ENCODE data around the gene UNC5CL. TPM values are rescaled to one million over a fixed set of nuclear protein-coding genes. Genes with fewer than 3 reads are reported as not detected.
"Not testable (repeated sequence)": the region's sequence is repeated elsewhere in the genome, so short reads cannot be mapped to it uniquely, and the experiment has no call there.

UNC5CL gene
- total RNA-seq, 4 donors from 2014 or later: 0.07 to 1.2 (median 0.37) TPM

GRCh38 chr6:41014780-41015179 is 24.2 kb downstream of the UNC5CL start:
- ATAC-seq: no peak
- Histone ChIP-seq H3K27ac (no peak overlapping the region), H3K4me1 (no peaks in the 10 kb centered on the region), H3K36me3 (no peaks in the 10 kb centered on the region), H3K27me3 (no peaks in the 10 kb centered on the region), H3K4me3 (no peak overlapping the region), H3K9me3 (peaks cover 0 to 7% (median 0%) of the 10 kb centered on the region in 3 donors)
- TF ChIP-seq POLR2A (IDR thresholded peaks at IDR 0.05) (no peak), POLR2AphosphoS5 (IDR thresholded peaks at IDR 0.05) (no peak), EP300 (IDR thresholded peaks at IDR 0.05) (no peak), CTCF (IDR thresholded peaks at IDR 0.05) (no peak)
- 93% methylated on average over 2 to 4 of the region's 4 CpGs for WGBS, 2 donors (ENCODE audit: low coverage in 1 of 2)

- Histone ChIP-seq H3K27me3 (no peaks in the 10 kb centered on the region), H3K4me3 (no peak overlapping the region), H3K27ac (no peak overlapping the region), H3K36me3 (no peaks in the 10 kb centered on the region), H3K4me1 (no peaks in the 10 kb centered on the region), H3K9me3 (peaks cover 0 to 6% (median 0%) of the 10 kb centered on the region in 3 donors)
- TF ChIP-seq EP300 (IDR thresholded peaks at IDR 0.05) (no peak), CTCF (IDR thresholded peaks at IDR 0.05) (no peak), POLR2AphosphoS5 (IDR thresholded peaks at IDR 0.05) (no peak), POLR2A (IDR thresholded peaks at IDR 0.05) (no peak)
- no peak for ATAC-seq
- WGBS, 2 donors (ENCODE audit: low coverage in 1 of 2): 81 to 89% methylated on average over 3 to 5 of the region's 5 CpGs
Measured at GRCh38 chr6:41013466-41014153, 25.4 kb downstream of the UNC5CL start.

GRCh38 chr6:41011673-41012072 is 27.3 kb downstream of the UNC5CL start:
- Histone ChIP-seq H3K36me3 (no peaks in the 10 kb centered on the region), H3K4me3 (no peak overlapping the region), H3K4me1 (no peaks in the 10 kb centered on the region), H3K27me3 (no peaks in the 10 kb centered on the region), H3K9me3 (no peaks in the 10 kb centered on the region), H3K27ac (no peak overlapping the region)
- 71 to 100% methylated on average over 1 to 2 of the region's 2 CpGs for WGBS, 2 donors (ENCODE audit: low coverage in 1 of 2)
- no peak for TF ChIP-seq CTCF (IDR thresholded peaks at IDR 0.05)
- TF ChIP-seq POLR2AphosphoS5 (IDR thresholded peaks at IDR 0.05): no peak
- no peak for TF ChIP-seq EP300 (IDR thresholded peaks at IDR 0.05)
- no peak for TF ChIP-seq POLR2A (IDR thresholded peaks at IDR 0.05)
- ATAC-seq: no peak

- no peak for ATAC-seq
- H3K27ac ChIP-seq: no peak overlapping the region
- WGBS, 2 donors (ENCODE audit: low coverage in 1 of 2): 100% methylated on average over 1 of the region's 1 CpG; no CpG with 5 or more reads in 1 of the 2 donors
- no peaks in the 10 kb centered on the region for H3K9me3 ChIP-seq
- H3K27me3 ChIP-seq: no peaks in the 10 kb centered on the region
- H3K36me3 ChIP-seq: no peaks in the 10 kb centered on the region
- H3K4me3 ChIP-seq: no peak overlapping the region
- H3K4me1 ChIP-seq: no peaks in the 10 kb centered on the region
- no peak for TF ChIP-seq EP300 (IDR thresholded peaks at IDR 0.05)
- no peak for TF ChIP-seq CTCF (IDR thresholded peaks at IDR 0.05)
- TF ChIP-seq POLR2A (IDR thresholded peaks at IDR 0.05): no peak
- no peak for TF ChIP-seq POLR2AphosphoS5 (IDR thresholded peaks at IDR 0.05)
Measured at GRCh38 chr6:41009669-41010068, 29.4 kb downstream of the UNC5CL start.

- no peak for ATAC-seq
- Histone ChIP-seq H3K27me3 (no peaks in the 10 kb centered on the region), H3K4me3 (no peak overlapping the region), H3K9me3 (no peaks in the 10 kb centered on the region), H3K4me1 (no peaks in the 10 kb centered on the region), H3K27ac (no peak overlapping the region), H3K36me3 (no peaks in the 10 kb centered on the region)
- WGBS, 2 donors (ENCODE audit: low coverage in 1 of 2): 95 to 100% methylated on average over 2 to 3 of the region's 3 CpGs
- TF ChIP-seq CTCF (IDR thresholded peaks at IDR 0.05): no peak
- no peak for TF ChIP-seq EP300 (IDR thresholded peaks at IDR 0.05)
- no peak for TF ChIP-seq POLR2A (IDR thresholded peaks at IDR 0.05)
- TF ChIP-seq POLR2AphosphoS5 (IDR thresholded peaks at IDR 0.05): no peak
Measured at GRCh38 chr6:41008011-41008410, 31.0 kb downstream of the UNC5CL start.

- H3K4me3 ChIP-seq, H3K9me3 ChIP-seq, H3K27me3 ChIP-seq, H3K36me3 ChIP-seq, ATAC-seq, H3K4me1 ChIP-seq, H3K27ac ChIP-seq: not testable (repeated sequence)
- 94 to 95% methylated on average over 3 to 4 of the region's 4 CpGs for WGBS, 2 donors (ENCODE audit: low coverage in 1 of 2)
Measured at GRCh38 chr6:41006980-41007379, 32.0 kb downstream of the UNC5CL start.

All from gastroesophageal sphincter (tissue), 4 donors.